Spleen (tissue), 7 donors: ENCODE measurements around the gene TNFRSF12A.

Source experiments
- CTCF ChIP-seq, 11 experiments: fragments of 200-600 bp in 7 of 11; fragments of 450-650 bp in 4 of 11; sonication (generic) in 4 of 11; IDR thresholded peaks in 8 of 11; conservative IDR thresholded peaks in 3 of 11; 1 replicate in 7 of 11; 2 replicates in 4 of 11; pipeline versions ENCODE4 v1.4.0 to v1.8.0; 2016 to 2021; ENCODE audit warnings: antibody characterized with exemption in 11 of 11, inconsistent platforms in 4 of 11, mild to moderate bottlenecking in 1 of 11
- POLR2AphosphoS5 ChIP-seq, 3 donors: sonication (generic); formaldehyde crosslinking; IDR thresholded peaks; one replicate each; pipeline ENCODE4 v1.5.1; 2017; ENCODE audit warnings: antibody characterized with exemption in 3 of 3
- donor health status: DM: no; HTN: no; CAD: no; lungs with moderate emphysema.
- donor health status: DM: no; HTN: no; CAD: no.
- donor health status: DM: no; HTN: no; CAD: no.

GRCh38 chr16:3009568-3010390 lies 10.4 kb upstream of the TNFRSF12A start:
- TF ChIP-seq CTCF (IDR thresholded peaks at IDR 0.05 in 8 of 11, conservative IDR thresholded peaks at IDR 0.05 in 3 of 11) (no peak), POLR2AphosphoS5 (IDR thresholded peaks at IDR 0.05) (no peak)
